Left cardiac atrium (tissue), 4 donors: ENCODE data around the gene ADAMTSL3. TPM values are rescaled to one million over a fixed set of nuclear protein-coding genes. Genes with fewer than 3 reads are reported as not detected.

ENCODE experiments used
- ATAC-seq, 2 donors: fragments of 200-7000 bp; cut with Tn5 transposase; one replicate each; pipeline ENCODE4 v1.9.1; 2020; ENCODE audit warnings: mild to moderate bottlenecking in 2 of 2, moderate library complexity in 2 of 2
- DNase-seq: peaks from one replicate; pipeline ENCODE4 v3.0.0-alpha.2; 2020
- intact Hi-C, 2 donors: fragments of 100-400 bp; cut with DNase I; formaldehyde crosslinking; loops; one replicate each; pipeline versions ENCODE4 v1.14.1 to v1.15.1; 2022 to 2023
- total RNA-seq, 2 donors: library from RNA; stranded (reverse); fragmentation: NEBNext Ultra II Directional; extraction: Animal tissue kit (Norgen Biotek cat#: 25700); gene quantifications; one replicate each; pipeline ENCODE4 v1.2.1, GENCODE V29; 2021
- donor health status: DM: no; HTN: yes; CAD: no.
- donor health status: DM: no; HTN: yes; CAD: no; lungs with severe emphysema.
- donor health status: DM: yes; HTN: yes; CAD: no.
- donor health status: Dilated cardiomyopathy.

ADAMTSL3 gene
- total RNA-seq, 2 donors from 2014 or later: 22.8 to 25.8 TPM

DNA sequence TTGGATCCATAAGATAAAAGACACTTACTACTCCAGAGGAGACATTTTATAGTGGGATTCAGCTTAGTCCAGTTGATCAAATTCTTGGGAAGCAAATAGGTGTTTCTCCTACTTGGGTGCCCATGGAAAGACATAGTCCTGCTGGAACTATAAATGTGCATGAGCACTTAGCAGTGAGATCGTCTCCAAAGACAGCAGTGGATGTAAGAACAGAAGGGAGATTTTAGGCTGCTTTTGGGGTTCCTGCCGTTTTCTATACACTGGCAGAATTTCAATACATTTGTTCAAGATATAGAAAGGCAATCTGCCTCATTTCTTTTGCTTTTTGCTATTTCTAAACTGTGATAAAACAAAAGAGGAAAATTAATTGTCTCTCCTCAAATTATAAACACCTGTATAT, 234.0 kb downstream of the ADAMTSL3 start:
- no peak for ATAC-seq

DNA sequence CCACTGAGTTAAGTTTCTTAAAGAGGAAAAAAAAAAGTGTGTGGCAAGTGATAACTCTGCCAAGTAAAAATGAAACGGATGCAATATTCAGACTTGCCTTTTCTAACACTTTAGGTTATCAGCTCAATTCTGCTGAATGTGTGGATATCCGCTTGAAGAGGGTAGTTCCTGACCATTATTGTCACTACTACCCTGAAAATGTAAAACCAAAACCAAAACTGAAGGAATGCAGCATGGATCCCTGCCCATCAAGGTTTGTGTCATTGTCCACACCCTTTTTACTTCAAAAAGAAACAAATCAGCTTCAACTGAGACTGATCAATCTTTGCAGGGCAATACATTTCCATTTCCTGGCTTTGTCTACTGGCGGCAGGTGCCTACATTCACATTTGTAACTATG, 236.1 kb downstream of the ADAMTSL3 start:
- no peak for DNase-seq
- intact Hi-C loops: no loop called here
- ATAC-seq: no peak

More for the DNA sequence above, 234.0 kb downstream of the ADAMTSL3 start:
- DNase-seq: no peak
- intact Hi-C loops: no loop called here

DNA sequence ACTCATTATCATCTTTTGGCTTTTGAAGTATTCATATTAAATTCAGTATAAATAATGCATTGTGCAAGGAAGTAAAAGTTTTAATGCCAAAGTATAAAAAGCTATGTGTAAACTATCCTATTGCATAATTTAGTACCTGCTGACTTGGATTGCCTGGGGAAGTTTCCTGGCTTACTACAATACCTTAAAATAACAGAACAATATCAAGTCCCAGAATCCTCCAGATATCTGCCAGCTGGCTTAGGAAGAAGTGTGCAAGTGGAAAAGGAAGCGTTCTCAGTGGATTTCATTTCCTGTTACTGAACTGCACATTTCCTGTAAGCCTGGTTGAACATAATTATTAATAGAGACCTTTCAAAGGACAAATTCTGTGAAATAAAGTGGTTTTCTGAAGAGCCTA, 236.7 kb downstream of the ADAMTSL3 start:
- intact Hi-C loops: no loop called here
- DNase-seq (no peak), ATAC-seq (peak; percentile 67 to 69)

DNA sequence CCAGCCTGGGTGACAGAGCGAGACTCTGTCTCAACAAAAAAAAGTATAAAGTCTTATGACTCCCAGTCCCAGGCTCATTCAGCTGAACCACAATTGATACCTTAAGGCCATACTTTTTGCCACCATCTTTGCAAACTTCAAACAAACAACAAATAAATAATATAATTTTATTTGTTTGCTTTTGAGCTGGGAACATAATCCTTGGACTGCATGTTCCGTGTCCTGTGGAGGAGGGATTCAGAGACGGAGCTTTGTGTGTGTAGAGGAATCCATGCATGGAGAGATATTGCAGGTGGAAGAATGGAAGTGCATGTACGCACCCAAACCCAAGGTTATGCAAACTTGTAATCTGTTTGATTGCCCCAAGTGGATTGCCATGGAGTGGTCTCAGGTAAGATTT, 238.6 kb downstream of the ADAMTSL3 start:
- intact Hi-C loops: no loop called here
- ATAC-seq: no peak
- DNase-seq: no peak

DNA sequence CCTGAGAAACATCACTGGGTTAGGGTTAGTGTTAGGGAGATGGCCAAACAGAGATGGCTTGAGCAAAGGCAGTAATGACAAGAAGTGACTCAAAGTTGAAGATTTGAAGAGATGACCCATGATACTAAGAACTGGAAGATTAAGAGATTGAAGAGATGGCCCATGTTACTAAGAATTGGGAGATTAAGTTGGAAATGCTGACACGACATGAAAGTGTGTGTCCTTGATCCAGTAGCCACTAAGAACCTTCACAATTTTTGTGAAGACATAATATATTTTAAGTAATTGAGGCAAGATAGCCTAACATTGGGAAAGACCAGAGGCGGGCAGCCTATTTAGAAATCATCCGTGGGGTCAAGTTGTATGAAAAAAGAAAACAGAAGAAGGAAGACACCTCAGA, 239.4 kb downstream of the ADAMTSL3 start:
- intact Hi-C loops: no loop called here
- ATAC-seq: no peak
- DNase-seq: no peak

DNA sequence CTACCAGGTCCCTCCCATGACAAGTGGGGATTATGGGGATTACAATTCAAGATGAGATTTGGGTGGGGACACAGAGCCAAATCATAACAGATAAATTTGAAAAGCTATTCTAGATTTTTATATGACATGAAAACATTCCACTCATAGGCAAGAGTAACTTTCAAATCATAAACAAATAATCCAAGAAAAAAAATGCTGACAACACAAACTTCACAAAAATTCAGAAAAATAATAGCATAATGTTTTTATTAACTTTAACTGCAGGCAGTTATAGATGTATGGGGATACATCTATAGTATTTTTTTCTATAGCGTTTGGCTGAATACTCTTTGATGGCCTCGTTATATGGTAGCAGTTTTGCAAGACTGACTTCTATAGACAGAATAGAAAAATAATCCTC, 243.1 kb downstream of the ADAMTSL3 start:
- ATAC-seq: no peak
- intact Hi-C loops: no loop called here
- DNase-seq: no peak

DNA sequence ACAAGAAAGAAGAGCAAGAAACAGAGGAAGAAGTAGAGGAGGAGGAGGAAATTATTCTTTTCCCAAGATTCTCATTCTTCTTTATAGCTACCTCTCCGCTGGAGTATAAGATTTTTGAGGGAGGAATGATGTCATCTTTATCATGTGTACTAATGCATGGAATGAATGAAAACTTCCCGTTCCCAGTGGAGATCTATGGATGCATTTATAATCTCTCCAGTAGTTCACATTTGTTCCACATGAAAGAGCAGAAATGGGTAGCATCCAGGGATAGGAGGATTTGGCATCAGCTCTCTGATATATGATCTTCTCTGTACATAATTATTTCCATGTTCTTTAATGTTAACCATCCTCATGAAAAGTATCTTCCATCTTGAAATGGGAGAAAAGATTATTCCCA, 244.4 kb downstream of the ADAMTSL3 start:
- intact Hi-C loops: no loop called here
- ATAC-seq (no peak), DNase-seq (no peak)

DNA sequence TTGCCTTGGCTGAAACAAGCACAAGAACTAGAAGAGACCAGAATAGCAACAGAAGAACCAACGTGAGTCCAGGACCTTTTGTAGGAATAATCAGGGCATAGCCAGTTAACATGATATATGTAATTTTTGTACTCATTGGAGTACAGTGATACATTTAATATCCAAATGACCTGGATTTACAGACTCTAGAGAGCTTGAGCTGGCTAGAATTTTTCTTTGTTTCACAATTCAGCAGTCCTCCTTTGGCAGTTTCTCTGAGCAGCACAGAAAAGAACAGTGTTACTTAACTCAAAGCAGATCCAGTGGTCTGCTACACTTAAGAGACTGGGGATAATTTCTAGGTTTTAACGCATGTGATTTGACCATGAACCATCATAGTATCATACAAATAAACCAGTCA, 245.7 kb downstream of the ADAMTSL3 start:
- DNase-seq (no peak), ATAC-seq (peak in 1 of 2 donors; percentile 73)
- intact Hi-C loops: no loop called here

DNA sequence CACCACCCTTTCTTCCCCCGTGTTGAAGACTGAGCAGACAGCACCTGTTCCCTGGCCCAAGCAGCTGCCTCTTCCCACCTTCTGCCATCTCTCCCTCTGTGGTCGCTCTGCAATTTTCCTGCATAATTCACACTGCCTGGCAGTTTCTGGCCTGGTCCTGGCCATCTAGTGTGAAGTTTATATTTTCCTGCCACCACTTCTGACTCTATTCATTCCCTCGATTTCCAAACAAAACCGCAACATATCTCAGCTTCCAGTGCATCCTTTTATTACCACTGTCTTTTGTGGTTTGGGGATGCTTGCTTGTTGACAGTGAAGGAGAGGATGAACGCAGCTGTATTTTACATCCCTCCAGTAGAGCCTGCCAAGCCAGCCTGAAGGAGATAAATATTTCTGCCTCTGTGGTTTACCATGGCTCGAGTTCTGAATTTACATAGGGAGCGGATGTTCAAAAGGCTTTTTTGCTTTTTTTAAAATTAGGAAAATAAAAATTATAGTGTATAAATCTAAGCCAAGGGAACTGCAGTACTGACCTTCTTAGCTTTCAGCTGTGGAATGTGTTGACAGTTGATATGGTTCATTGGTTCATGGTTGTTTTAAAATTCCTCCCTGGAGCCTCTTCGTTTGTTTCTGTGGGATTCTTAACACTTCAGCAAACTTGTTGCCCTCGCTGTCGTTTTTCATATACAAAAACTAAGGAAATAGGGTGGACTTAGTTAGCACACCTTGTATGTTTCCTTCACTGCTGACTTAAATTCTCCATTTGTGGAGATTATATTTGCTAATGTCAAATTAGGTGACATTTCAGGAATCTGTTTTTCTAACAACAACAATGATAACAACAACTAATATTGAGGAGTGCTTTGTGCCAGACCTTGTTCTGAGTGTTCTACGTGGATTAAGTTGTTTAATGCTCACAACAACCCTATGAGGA, 250.5 kb downstream of the ADAMTSL3 start:
- peak; percentile 50 to 69 for ATAC-seq
- DNase-seq: no peak
- intact Hi-C loops: no loop called here

DNA sequence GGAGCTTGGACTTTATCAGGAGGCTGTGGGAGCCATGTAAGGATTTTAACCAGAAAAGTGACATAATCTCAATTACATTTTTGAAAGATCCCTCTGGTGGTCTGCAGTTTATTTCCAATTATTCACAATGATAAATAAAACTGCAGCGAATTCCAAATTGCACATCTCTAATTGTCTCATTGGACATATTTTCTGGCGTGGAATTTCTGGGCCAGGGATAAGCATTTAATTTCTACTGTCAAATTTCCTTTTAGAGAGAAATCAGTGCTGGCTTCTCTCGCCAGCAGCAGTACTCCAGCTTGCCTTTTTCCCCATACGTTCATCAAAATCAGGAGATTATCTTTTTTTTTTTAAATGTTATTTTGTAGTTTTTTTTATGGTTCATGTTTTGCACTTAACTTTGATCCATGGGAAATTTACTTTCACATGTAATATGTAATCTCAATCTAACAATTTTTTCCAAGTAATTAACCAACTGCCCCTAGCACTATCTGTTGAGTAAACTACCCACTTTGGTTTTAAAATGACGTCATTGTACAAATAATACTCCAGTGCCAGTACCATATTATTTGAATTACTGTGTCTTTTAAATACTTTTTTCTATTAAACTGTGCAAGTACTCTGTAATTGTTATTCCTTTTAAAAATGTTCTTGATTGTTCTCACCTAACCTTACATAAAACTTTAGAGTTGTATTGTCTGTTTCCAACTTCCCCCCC, 251.8 kb downstream of the ADAMTSL3 start:
- intact Hi-C loops: no loop called here
- no peak for ATAC-seq

DNA sequence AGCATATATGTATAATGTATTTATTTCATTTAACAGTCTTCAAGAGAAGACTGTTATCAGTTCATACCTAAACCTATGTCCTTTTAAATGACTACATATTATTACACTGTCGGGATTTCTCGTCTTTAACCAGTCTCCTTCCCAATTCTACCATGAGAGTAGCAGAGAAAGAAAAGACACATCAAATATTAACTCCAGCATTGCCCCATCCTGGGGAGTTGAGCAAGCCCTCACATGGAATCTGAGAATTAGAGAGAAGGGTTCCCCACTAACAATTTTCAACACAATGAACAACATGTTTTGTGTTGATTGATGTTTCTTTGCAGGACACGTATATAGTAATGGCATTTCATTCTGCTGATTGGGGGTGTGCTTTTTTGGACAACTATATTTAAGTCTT, 257.4 kb downstream of the ADAMTSL3 start:
- DNase-seq: no peak
- no peak for ATAC-seq
- intact Hi-C loops: no loop called here

More for the DNA sequence above, 251.8 kb downstream of the ADAMTSL3 start:
- DNase-seq: no peak

DNA sequence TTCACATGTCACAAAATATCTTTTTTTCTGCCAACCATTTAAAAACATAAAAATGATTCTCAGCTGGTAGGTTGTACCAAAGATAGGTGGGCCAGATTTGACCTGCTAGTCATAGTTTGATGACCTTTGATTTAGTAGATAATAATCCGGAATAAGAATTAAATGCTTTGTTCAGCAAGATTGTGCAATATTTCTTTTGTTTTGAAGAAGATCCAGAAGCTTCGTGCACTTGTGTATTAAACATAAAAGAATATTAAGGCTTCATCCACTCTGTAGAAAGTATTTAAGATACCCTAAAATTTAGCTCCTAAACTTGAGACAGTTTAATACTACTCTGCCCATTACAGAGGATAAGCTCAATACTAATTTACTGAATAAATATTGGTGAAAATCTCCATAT, 258.4 kb downstream of the ADAMTSL3 start:
- intact Hi-C loops: no loop called here
- ATAC-seq: no peak
- DNase-seq: no peak

DNA sequence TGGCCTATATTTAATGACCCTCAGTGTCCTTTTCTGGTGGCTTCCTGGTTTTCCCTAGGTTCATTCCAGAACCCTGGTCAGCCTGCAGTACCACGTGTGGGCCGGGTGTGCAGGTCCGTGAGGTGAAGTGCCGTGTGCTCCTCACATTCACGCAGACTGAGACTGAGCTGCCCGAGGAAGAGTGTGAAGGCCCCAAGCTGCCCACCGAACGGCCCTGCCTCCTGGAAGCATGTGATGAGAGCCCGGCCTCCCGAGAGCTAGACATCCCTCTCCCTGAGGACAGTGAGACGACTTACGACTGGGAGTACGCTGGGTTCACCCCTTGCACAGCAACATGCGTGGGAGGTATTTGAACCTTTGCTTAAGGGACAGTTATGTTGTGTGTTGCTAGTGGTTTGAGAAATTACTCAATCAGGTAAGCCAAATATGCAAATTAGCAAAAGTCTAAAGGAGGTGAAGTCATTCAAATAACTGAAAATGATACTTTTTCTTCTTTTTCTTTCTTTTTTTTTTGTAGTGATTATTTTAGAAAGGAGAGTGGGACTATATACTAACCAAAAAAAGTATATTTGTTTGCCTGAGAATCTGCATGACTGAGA, 259.2 kb downstream of the ADAMTSL3 start:
- no peak for DNase-seq
- intact Hi-C loops: no loop called here
- ATAC-seq: no peak

DNA sequence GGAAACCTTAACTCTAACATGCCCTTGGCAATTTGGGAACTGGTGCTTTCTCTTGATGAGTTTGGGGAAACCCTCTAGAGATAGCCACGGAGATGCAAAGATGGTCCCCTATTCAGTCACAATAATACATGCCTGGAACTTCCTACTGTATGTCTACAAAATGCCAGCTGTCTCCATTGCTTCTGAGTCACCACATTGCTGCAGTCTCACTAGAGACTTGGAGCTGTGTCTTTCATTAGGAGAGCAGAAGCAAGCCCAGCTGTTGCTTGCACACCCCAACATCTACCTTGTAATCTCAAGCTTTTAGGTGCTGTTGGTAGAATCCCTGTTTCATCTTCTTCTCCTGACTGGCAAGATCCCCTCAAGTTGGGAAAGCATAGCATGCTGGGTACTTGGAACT, 261.0 kb downstream of the ADAMTSL3 start:
- DNase-seq (no peak), ATAC-seq (no peak)
- intact Hi-C loops: no loop called here

DNA sequence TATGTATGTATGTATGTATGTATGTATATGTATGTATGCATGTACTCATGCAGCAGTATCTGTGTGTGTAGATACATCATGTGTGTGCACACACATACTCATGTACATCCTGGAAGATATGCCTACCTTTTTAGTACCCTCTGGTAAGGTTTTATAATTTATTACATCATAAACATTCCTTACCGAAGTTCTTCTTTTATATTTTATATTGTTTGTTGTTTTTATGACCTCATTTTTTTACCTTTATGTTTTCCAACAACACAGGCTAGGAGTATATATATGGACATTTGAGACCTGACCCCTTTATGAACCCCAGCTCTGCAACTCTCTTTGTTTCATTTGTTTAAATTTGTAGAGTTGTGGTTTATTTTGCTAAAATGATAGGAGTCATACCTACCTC, 263.5 kb downstream of the ADAMTSL3 start:
- intact Hi-C loops: no loop called here

DNA sequence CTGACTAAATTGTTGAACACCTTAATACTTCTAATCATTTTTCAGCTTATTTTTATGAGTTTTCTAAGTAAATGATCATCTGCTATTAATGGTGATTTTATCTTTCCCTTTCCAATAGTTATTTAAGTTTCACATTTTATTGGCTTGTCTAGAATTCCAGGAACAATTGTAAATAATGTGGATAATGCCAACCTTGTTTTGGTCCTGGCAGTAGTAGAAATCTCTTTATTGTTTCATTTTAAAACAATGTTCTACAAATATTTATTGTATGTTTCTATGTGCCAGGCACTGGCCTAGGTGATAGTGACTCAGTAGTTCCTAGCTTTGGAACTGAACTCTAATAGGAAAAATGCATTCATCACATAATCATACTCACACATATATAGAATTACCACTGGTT, 264.1 kb downstream of the ADAMTSL3 start:
- no peak for DNase-seq
- ATAC-seq: no peak
- intact Hi-C loops: no loop called here

More for the DNA sequence above, 263.5 kb downstream of the ADAMTSL3 start:
- DNase-seq (no peak), ATAC-seq (no peak)

DNA sequence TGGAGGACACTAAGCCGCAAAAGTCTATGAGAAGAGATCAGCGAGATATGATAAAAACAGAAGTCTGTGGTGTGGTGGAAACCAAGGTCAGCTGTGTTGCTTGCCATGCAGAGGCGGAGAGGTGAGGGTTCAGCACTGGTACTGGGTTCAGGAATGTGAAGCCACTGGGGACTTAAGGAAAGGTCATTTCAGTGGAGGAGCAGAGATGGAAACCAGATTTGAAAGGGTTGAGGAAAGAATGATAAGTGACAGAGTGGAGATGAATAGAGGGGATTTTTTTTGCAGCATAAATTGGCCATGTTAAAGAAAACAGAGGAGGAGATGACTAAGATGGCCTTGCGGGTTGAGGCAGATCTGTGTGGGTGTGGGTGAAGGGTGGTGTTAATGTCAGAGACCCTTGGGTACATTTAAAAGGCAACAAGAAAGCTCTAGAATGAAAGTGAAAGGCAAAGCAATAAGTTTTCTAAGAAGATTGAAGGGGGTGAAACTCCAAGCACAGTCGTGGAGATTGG, 265.5 kb downstream of the ADAMTSL3 start:
- intact Hi-C loops: no loop called here
- DNase-seq: no peak
- no peak for ATAC-seq

DNA sequence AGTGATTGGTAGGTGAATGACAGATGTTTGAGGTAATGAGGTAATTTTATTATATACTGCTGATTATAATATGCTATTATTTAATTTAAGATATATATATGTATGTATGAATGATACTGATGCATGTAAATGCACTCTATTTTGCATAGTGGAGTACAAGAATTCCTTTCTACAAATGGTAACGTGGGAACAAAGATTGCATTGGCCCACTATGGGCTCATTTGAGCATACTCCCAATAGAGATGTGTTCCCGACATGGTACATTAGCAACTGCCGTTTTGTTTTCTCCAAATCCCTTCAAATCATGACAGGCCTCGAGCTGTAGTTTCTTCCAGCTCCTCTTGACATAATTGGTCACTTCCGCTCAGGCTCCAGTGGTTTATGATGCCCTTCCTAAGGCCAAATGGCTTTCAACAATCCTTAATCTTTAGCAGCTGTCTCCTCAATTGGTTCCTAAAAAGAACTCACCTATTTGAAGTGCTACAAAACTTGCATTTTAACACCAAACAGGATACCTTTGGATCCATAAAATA, 266.1 kb downstream of the ADAMTSL3 start:
- no peak for ATAC-seq
- intact Hi-C loops: no loop called here
- no peak for DNase-seq

DNA sequence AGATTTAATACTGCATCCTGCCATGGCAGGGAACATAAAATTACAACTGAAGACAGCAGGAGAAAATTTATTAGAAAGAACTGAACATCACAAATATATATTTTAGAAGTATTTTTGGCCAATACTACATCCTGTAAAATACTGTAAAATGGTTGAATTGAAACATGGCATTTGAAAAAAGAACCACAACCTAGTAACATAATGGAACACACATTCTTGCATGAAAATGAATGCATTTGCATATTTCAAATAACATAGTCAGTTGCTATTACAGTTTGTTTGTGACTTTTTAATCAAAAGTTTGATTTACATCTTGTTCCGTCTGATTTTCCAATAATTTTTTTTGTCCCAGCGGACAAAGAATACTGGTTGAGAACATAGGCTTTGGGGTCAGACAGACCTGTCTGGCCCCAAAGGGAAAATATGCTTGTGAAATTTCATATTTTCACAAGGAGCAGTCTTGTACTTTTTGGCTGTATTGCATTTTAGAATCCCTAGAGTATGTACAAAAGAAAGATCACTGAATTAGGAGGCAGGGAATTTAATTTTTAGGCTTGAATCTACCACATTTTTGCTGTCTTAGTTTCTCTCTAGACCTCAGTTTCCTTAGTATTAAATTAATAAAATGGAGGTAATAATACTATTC, 268.8 kb downstream of the ADAMTSL3 start:
- DNase-seq: no peak
- no peak for ATAC-seq
- intact Hi-C loops: no loop called here
